Gastroesophageal sphincter (tissue), 4 donors: ENCODE measurements around the gene ZC3H8. TPM values are rescaled to one million over a fixed set of nuclear protein-coding genes. Genes with fewer than 3 reads are reported as not detected.

ENCODE experiments used
- ATAC-seq: fragments of 150-250 bp; one replicate; pipeline ENCODE4 v1.9.1; 2016; ENCODE audit warnings: mild to moderate bottlenecking, moderate library complexity
- H3K27ac ChIP-seq, 4 donors: fragments of 200-600 bp; sonication (generic) in 3 of 4; 1 replicate in 3 of 4; 2 replicates in 1 of 4; pipeline ENCODE4 v1.5.1; 2016 to 2019
- H3K27me3 ChIP-seq: fragments of 200-600 bp; sonication (generic); one replicate; pipeline ENCODE4 v1.5.1; 2019
- H3K36me3 ChIP-seq, 2 donors: fragments of 200-600 bp; sonication (generic); one replicate each; pipeline ENCODE4 v1.5.1; 2019; ENCODE audit warnings: control low read depth in 1 of 2
- H3K4me1 ChIP-seq, 3 donors: fragments of 200-600 bp; sonication (generic); 1 replicate in 2 of 3; 2 replicates in 1 of 3; pipeline ENCODE4 v1.5.1; 2016 to 2019; ENCODE audit warnings: control low read depth in 2 of 3
- H3K4me3 ChIP-seq, 2 donors: fragments of 200-600 bp; sonication (generic); one replicate each; pipeline ENCODE4 v1.5.1; 2019; ENCODE audit warnings: mild to moderate bottlenecking in 1 of 2, moderate library complexity in 1 of 2
- H3K9me3 ChIP-seq, 3 donors: fragments of 200-600 bp; sonication (generic); one replicate each; pipeline ENCODE4 v1.5.1; 2017 to 2019; ENCODE audit warnings: control low read depth in 2 of 3
- EP300 ChIP-seq: sonication (generic); formaldehyde crosslinking; IDR thresholded peaks from one replicate; pipeline ENCODE4 v1.6.1; 2017; ENCODE audit warnings: antibody characterized with exemption, mild to moderate bottlenecking
- POLR2A ChIP-seq, 2 donors: fragments of 450-650 bp; IDR thresholded peaks; one replicate each; pipeline ENCODE4 v1.6.1; 2017; ENCODE audit warnings: antibody characterized with exemption in 2 of 2, mild to moderate bottlenecking in 2 of 2, moderate library complexity in 1 of 2
- POLR2AphosphoS5 ChIP-seq: sonication (generic); formaldehyde crosslinking; IDR thresholded peaks from one replicate; pipeline ENCODE4 v1.6.1; 2017; ENCODE audit warnings: antibody characterized with exemption
- WGBS, 2 donors: methylation state at CpG; one replicate each; pipeline ENCODE4 v1.1.5; 2018; ENCODE audit warnings: low coverage in 1 of 2; 5-methylcytosine and 5-hydroxymethylcytosine counted together
- total RNA-seq, 4 donors: library from RNA; depleted of rRNA; stranded (reverse); fragments of >200 nt; gene quantifications; one replicate each; pipeline ENCODE4 v1.1.0, GENCODE V29; 2016
- TF ChIP-seq, protein P1 (sequence below), 4 experiments: fragments of 200-600 bp in 2 of 4; fragments of 450-650 bp in 2 of 4; sonication (generic) in 1 of 4; IDR thresholded peaks; one replicate each; pipeline ENCODE4 v1.5.1; 2017 to 2019; ENCODE audit warnings: antibody characterized with exemption in 4 of 4, mild to moderate bottlenecking in 2 of 4, moderate library complexity in 2 of 4

The ZC3H8 gene
- total RNA-seq, 4 donors from 2014 or later: 3.4 to 14.3 (median 8.5) TPM

DNA sequence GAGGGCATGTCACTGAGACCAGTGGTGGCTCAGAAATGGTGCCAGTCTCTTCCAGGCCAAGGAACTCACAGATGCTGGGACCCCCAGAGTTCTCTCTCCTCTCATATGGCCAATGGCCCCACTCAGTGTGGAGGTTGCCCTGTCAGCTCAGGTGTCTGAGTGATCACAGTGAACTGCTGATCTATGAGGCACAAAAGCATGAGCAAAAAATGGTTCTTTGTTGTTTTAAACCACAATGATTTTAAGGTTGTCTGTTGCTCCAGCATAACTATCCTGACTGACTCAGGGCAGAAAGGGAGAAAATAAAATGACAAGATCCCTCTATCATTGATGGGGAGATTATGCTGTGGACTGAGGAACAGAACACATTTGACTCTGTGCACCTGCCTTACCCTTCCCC, 58.9 kb downstream of the ZC3H8 start:
- Histone ChIP-seq H3K36me3 (no peaks in the 10 kb centered on the region), H3K27me3 (no peaks in the 10 kb centered on the region), H3K4me1 (no peaks in the 10 kb centered on the region), H3K9me3 (no peaks in the 10 kb centered on the region), H3K27ac (no peak overlapping the region), H3K4me3 (no peak overlapping the region)
- ATAC-seq: no peak
- TF ChIP-seq POLR2AphosphoS5: no peak
- TF ChIP-seq, protein P1, sequence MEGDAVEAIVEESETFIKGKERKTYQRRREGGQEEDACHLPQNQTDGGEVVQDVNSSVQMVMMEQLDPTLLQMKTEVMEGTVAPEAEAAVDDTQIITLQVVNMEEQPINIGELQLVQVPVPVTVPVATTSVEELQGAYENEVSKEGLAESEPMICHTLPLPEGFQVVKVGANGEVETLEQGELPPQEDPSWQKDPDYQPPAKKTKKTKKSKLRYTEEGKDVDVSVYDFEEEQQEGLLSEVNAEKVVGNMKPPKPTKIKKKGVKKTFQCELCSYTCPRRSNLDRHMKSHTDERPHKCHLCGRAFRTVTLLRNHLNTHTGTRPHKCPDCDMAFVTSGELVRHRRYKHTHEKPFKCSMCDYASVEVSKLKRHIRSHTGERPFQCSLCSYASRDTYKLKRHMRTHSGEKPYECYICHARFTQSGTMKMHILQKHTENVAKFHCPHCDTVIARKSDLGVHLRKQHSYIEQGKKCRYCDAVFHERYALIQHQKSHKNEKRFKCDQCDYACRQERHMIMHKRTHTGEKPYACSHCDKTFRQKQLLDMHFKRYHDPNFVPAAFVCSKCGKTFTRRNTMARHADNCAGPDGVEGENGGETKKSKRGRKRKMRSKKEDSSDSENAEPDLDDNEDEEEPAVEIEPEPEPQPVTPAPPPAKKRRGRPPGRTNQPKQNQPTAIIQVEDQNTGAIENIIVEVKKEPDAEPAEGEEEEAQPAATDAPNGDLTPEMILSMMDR (IDR thresholded peaks at IDR 0.05): no peak
- TF ChIP-seq POLR2A (IDR thresholded peaks at IDR 0.05): no peak
- TF ChIP-seq EP300: no peak

DNA sequence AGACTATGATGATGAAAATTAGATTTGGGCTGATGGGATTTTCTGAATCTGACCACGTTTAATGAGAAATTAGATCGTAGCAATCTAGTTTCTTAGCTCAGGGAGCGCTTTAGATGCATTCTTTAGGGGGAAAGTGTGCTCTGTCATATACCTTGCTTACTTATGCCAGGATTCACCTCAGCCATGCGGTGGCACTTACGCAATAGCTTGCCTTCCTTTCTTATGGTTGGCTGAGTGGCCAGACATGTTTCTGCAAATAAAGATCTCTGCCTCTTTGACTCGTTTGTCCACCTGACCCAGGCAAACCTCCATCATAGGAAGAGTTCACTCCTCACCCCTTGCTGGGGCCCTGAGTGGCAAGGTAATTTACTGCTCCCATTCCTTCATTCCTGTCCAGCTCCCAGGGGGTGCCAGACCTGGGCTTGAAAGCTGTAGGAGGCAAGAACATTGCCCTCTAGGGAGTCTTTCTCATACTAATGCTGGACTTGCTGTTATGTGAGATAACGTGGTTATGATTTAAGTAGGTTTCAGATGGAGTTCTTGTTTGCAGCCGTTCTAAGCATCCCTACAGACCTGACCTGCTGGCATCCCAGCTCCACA, 59.6 kb downstream of the ZC3H8 start:
- H3K9me3 ChIP-seq: no peaks in the 10 kb centered on the region
- TF ChIP-seq, protein P1 (IDR thresholded peaks at IDR 0.05): no peak
- TF ChIP-seq POLR2A (IDR thresholded peaks at IDR 0.05) (no peak), EP300 (no peak), POLR2AphosphoS5 (no peak)
- H3K27ac ChIP-seq: no peak overlapping the region
- H3K27me3 ChIP-seq: no peaks in the 10 kb centered on the region
- H3K36me3 ChIP-seq: no peaks in the 10 kb centered on the region
- no peak for ATAC-seq
- H3K4me1 ChIP-seq: no peaks in the 10 kb centered on the region
- WGBS, 2 donors: 91 to 92% methylated on average over 6 to 7 of the region's 8 CpGs
- no peak overlapping the region for H3K4me3 ChIP-seq

DNA sequence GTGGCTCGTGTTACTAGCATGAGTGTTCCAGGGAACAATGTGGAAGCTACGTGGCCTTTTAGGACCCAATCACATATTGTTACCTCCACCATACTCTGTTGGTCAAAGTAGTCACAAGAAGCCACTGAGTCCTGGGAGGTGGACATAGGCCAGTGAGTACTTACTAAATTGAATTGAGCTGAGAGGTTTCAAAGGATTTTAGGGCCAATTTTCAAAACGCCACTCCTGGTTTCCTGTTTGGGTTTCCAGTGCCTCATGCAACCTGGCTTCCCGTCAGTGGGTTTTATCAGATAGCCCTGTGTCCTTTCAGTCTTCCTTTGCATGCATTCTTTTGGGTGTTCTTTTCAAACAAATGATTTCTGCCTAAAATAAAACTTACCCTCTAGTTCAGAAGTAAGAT, 60.4 kb downstream of the ZC3H8 start:
- TF ChIP-seq POLR2AphosphoS5 (no peak), EP300 (no peak), POLR2A (IDR thresholded peaks at IDR 0.05) (no peak)
- TF ChIP-seq, protein P1 (IDR thresholded peaks at IDR 0.05): no peak

DNA sequence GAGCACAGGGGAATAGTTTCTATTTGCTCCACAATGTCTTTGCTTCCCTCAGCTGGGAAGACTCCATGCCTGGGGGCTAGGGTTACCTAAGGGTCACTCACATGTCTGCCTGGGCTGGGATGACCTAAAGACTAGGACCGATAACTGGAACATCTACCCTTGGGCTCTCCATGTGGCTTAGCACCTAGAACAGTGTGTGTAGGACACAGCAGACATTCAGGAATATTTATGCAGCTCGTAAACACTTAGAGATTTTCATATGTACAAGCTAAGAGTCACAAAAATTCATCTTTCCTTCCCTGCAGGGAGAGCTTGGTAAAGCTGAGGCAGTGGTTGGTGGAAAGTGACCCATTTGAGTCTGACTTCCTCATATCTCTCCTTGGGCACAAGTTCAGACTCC, 60.8 kb downstream of the ZC3H8 start:
- 82 to 88% methylated on average over 1 to 2 of the region's 2 CpGs for WGBS, 2 donors
- Histone ChIP-seq H3K9me3 (no peaks in the 10 kb centered on the region), H3K4me1 (no peaks in the 10 kb centered on the region), H3K27ac (no peak overlapping the region), H3K36me3 (no peaks in the 10 kb centered on the region), H3K4me3 (no peak overlapping the region), H3K27me3 (no peaks in the 10 kb centered on the region)
- TF ChIP-seq, protein P1 (IDR thresholded peaks at IDR 0.05): no peak
- TF ChIP-seq POLR2A (IDR thresholded peaks at IDR 0.05) (no peak), POLR2AphosphoS5 (no peak)
- no peak for ATAC-seq

More for the DNA sequence above, 60.4 kb downstream of the ZC3H8 start:
- no peaks in the 10 kb centered on the region for H3K4me1 ChIP-seq
- H3K27ac ChIP-seq: no peak overlapping the region
- WGBS, 2 donors: 60 to 75% methylated on average over 1 to 3 of the region's 4 CpGs
- H3K36me3 ChIP-seq: no peaks in the 10 kb centered on the region
- no peaks in the 10 kb centered on the region for H3K27me3 ChIP-seq
- H3K4me3 ChIP-seq: no peak overlapping the region
- no peak for ATAC-seq
- no peaks in the 10 kb centered on the region for H3K9me3 ChIP-seq

DNA sequence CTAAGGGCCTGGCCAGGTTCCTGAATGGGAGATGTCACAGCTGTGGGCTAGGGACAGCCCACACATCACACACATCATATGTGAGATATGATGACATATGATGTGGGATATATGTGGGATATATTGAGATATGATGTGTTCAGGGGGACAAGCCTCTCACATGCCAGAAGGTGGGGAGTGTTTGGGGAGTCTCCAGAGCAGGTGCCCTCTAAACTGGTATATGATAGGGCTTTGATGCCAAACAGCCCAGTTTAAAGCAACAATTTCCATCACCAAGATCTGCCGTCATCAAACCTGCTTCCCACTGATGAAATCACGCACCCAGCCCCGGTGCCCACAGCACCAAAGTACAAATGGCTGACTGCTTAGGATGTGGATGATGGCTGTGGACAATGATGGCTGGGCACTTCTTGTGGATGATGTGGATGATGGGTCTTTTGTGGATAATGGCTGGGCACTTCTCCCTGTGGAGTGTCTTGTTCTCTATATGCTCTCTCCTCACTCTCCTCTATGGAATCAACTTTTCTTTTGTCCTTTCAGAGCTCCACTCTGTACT, 65.8 kb downstream of the ZC3H8 start:
- H3K27me3 ChIP-seq: no peaks in the 10 kb centered on the region
- 95% methylated on average over 3 of the region's 3 CpGs; no CpG with 5 or more reads in 1 of the 2 donors for WGBS, 2 donors
- no peak for ATAC-seq
- H3K9me3 ChIP-seq: no peaks in the 10 kb centered on the region
- TF ChIP-seq POLR2AphosphoS5 (no peak), EP300 (no peak), POLR2A (IDR thresholded peaks at IDR 0.05) (no peak)
- TF ChIP-seq, protein P1 (IDR thresholded peaks at IDR 0.05): no peak
- H3K4me1 ChIP-seq: no peaks in the 10 kb centered on the region
- H3K27ac ChIP-seq: no peak overlapping the region
- no peaks in the 10 kb centered on the region for H3K36me3 ChIP-seq
- no peak overlapping the region for H3K4me3 ChIP-seq
